Measurements from ENCODE around the gene PLK1.

PLK1 gene

DNA sequence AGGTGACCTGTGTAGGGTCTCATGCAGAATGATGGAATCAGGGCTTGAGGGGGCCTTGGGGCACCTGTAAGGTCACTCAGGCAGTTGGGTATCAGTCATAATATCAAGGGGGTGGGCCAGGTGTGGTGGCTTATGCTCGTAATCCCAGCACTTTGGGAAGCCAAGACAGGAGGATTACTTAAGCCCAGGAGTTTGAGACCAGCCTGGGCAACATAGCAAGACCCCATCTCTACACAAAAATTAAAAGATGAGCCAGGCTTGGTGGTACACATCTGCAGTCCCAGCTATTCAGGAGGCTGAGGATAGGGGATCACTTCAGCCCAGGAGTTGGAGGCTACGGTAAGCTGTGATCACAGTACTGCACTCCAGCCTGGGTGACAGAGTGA, 26.8 kb downstream of the PLK1 start:
- Histone ChIP-seq H2BK5ac (ENCODE audit: low read depth, low read length, poor library complexity) (no peak overlapping the region), H3K4me3 (ENCODE audit: low read depth, low read length) (no peak overlapping the region), H3K9ac (ENCODE audit: low read length) (no peak overlapping the region), H3K79me2 (ENCODE audit: control insufficient read depth, insufficient read depth, low read length, poor library complexity) (no peaks in the 10 kb centered on the region), H3K4me2 (ENCODE audit: low read length) (no peak overlapping the region), H2BK12ac (ENCODE audit: low read length) (no peak overlapping the region), H3K79me1 (ENCODE audit: low read length) (no peaks in the 10 kb centered on the region), H3K27ac (ENCODE audit: low read depth, low read length) (no peak overlapping the region), H3K23ac (ENCODE audit: low read length) (no peak overlapping the region), H2AK5ac (ENCODE audit: low read length) (no peak overlapping the region), H3K14ac (ENCODE audit: low read length) (no peak overlapping the region), H3K27me3 (ENCODE audit: insufficient read depth, low read length) (no peaks in the 10 kb centered on the region), H2AFZ (ENCODE audit: insufficient read depth, low read length, poor library complexity) (no peak overlapping the region), H4K12ac (ENCODE audit: low read depth, low read length) (no peak overlapping the region), H4K91ac (ENCODE audit: low read depth, low read length) (no peak overlapping the region), H3K36me3 (ENCODE audit: control insufficient read depth in 1 of 2, insufficient read depth in 2 of 2, low read length in 2 of 2) (no peaks in the 10 kb centered on the region), H2BK120ac (ENCODE audit: insufficient read depth, low read length, poor library complexity) (no peak overlapping the region), H3K9me3 (ENCODE audit: insufficient read depth, low read depth, low read length) (peaks cover 5% of the 10 kb centered on the region), H3K18ac (ENCODE audit: low read length) (no peak overlapping the region), H3K4ac (ENCODE audit: low read depth, low read length) (no peak overlapping the region), H3K4me1 (ENCODE audit: control insufficient read depth in 1 of 2, insufficient read depth in 2 of 2, low read length in 2 of 2) (no peaks in the 10 kb centered on the region), H4K8ac (ENCODE audit: low read depth, low read length) (no peak overlapping the region)
- DNase-seq = no peak
- WGBS (ENCODE audit: extremely low coverage, insufficient coverage, insufficient read length) = no CpG with 5 or more reads among the region's 2 CpGs

DNA sequence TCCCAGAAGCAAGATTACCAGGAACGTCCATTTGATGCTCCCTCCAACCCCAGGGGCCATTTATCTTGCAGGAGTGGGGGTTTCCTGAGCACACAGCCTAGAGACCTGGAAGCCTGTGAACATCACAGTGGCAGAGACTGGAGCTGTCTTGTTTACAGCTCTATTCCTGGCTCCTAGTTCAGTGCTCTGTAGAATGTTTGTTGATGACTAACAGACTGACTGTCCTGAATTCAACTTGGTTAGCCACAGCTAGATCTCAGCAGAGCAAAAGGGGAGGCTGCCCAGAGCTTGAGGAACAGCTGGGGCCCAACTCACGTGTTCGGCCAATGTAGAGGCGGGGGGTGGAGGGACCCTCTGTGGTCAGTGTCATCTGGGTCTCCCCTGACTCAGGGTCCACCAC, 27.8 kb downstream of the PLK1 start:
- Histone ChIP-seq H3K18ac (ENCODE audit: low read length) (no peak overlapping the region), H3K4me2 (ENCODE audit: low read length) (no peak overlapping the region), H3K79me2 (ENCODE audit: control insufficient read depth, insufficient read depth, low read length, poor library complexity) (no peaks in the 10 kb centered on the region), H3K9ac (ENCODE audit: low read length) (no peak overlapping the region), H3K27ac (ENCODE audit: low read depth, low read length) (no peak overlapping the region), H3K36me3 (ENCODE audit: control insufficient read depth in 1 of 2, insufficient read depth in 2 of 2, low read length in 2 of 2) (no peaks in the 10 kb centered on the region), H3K27me3 (ENCODE audit: insufficient read depth, low read length) (no peaks in the 10 kb centered on the region), H2BK12ac (ENCODE audit: low read length) (no peak overlapping the region), H3K4ac (ENCODE audit: low read depth, low read length) (no peak overlapping the region), H3K4me3 (ENCODE audit: low read depth, low read length) (no peak overlapping the region), H2AFZ (ENCODE audit: insufficient read depth, low read length, poor library complexity) (no peak overlapping the region), H4K91ac (ENCODE audit: low read depth, low read length) (no peak overlapping the region), H3K4me1 (ENCODE audit: control insufficient read depth in 1 of 2, insufficient read depth in 2 of 2, low read length in 2 of 2) (no peaks in the 10 kb centered on the region), H3K23ac (ENCODE audit: low read length) (no peak overlapping the region), H4K12ac (ENCODE audit: low read depth, low read length) (no peak overlapping the region), H3K79me1 (ENCODE audit: low read length) (no peaks in the 10 kb centered on the region), H2BK120ac (ENCODE audit: insufficient read depth, low read length, poor library complexity) (no peak overlapping the region), H4K8ac (ENCODE audit: low read depth, low read length) (no peak overlapping the region), H2BK5ac (ENCODE audit: low read depth, low read length, poor library complexity) (no peak overlapping the region), H2AK5ac (ENCODE audit: low read length) (no peak overlapping the region), H3K14ac (ENCODE audit: low read length) (no peak overlapping the region), H3K9me3 (ENCODE audit: insufficient read depth, low read depth, low read length) (peaks cover 7% of the 10 kb centered on the region)
- DNase-seq = no peak
- no CpG with 5 or more reads among the region's 4 CpGs for WGBS (ENCODE audit: extremely low coverage, insufficient coverage, insufficient read length)

DNA sequence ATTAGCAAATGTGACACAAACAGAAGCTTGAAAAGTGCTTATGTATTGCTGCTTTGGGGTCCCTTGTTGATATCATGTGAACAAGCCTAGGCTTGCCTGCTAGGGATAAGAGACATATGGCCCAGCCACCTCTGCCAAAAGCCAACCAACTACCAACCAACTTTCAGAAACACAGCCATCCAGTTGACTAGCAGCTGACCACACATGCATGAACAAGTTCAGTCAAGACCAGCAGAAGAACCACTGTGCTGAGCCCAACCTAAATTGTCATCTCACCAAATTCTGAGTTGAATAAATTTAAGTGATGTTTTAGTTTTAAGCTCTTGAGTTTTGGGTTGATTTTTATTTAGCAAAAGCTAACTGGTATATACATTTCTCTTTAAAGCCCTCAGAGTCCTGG, 30.8 kb downstream of the PLK1 start:
- H2BK5ac ChIP-seq (ENCODE audit: low read depth, low read length, poor library complexity) = no peak overlapping the region
- no peak overlapping the region for H2BK12ac ChIP-seq (ENCODE audit: low read length)
- H2AK5ac ChIP-seq (ENCODE audit: low read length) = no peak overlapping the region
- peaks cover 7% of the 10 kb centered on the region for H3K9me3 ChIP-seq (ENCODE audit: insufficient read depth, low read depth, low read length)
- no peak overlapping the region for H4K12ac ChIP-seq (ENCODE audit: low read depth, low read length)
- H4K8ac ChIP-seq (ENCODE audit: low read depth, low read length) = no peak overlapping the region
- H2BK120ac ChIP-seq (ENCODE audit: insufficient read depth, low read length, poor library complexity) = no peak overlapping the region
- no peak overlapping the region for H3K4me2 ChIP-seq (ENCODE audit: low read length)
- no peak overlapping the region for H2AFZ ChIP-seq (ENCODE audit: insufficient read depth, low read length, poor library complexity)
- H3K27me3 ChIP-seq (ENCODE audit: insufficient read depth, low read length) = peaks cover 13% of the 10 kb centered on the region
- H3K79me1 ChIP-seq (ENCODE audit: low read length) = no peaks in the 10 kb centered on the region
- no peak overlapping the region for H3K9ac ChIP-seq (ENCODE audit: low read length)
- no peak overlapping the region for H3K4me3 ChIP-seq (ENCODE audit: low read depth, low read length)
- H3K79me2 ChIP-seq (ENCODE audit: control insufficient read depth, insufficient read depth, low read length, poor library complexity) = no peaks in the 10 kb centered on the region
- DNase-seq = no peak
- H3K23ac ChIP-seq (ENCODE audit: low read length) = no peak overlapping the region
- no peaks in the 10 kb centered on the region for H3K4me1 ChIP-seq (ENCODE audit: control insufficient read depth in 1 of 2, insufficient read depth in 2 of 2, low read length in 2 of 2)
- no peak overlapping the region for H3K18ac ChIP-seq (ENCODE audit: low read length)
- H3K36me3 ChIP-seq (ENCODE audit: control insufficient read depth in 1 of 2, insufficient read depth in 2 of 2, low read length in 2 of 2) = no peaks in the 10 kb centered on the region
- no peak overlapping the region for H4K91ac ChIP-seq (ENCODE audit: low read depth, low read length)
- H3K4ac ChIP-seq (ENCODE audit: low read depth, low read length) = no peak overlapping the region
- H3K14ac ChIP-seq (ENCODE audit: low read length) = no peak overlapping the region
- H3K27ac ChIP-seq (ENCODE audit: low read depth, low read length) = no peak overlapping the region

- Histone ChIP-seq H4K8ac (ENCODE audit: low read depth, low read length) (no peak overlapping the region), H3K4me2 (ENCODE audit: low read length) (no peak overlapping the region), H3K14ac (ENCODE audit: low read length) (no peak overlapping the region), H3K36me3 (ENCODE audit: control insufficient read depth in 1 of 2, insufficient read depth in 2 of 2, low read length in 2 of 2) (no peaks in the 10 kb centered on the region), H2AK5ac (ENCODE audit: low read length) (no peak overlapping the region), H3K23ac (ENCODE audit: low read length) (no peak overlapping the region), H4K12ac (ENCODE audit: low read depth, low read length) (no peak overlapping the region), H3K4ac (ENCODE audit: low read depth, low read length) (no peak overlapping the region), H3K4me3 (ENCODE audit: low read depth, low read length) (no peak overlapping the region), H3K18ac (ENCODE audit: low read length) (no peak overlapping the region), H3K4me1 (ENCODE audit: control insufficient read depth in 1 of 2, insufficient read depth in 2 of 2, low read length in 2 of 2) (no peaks in the 10 kb centered on the region), H4K91ac (ENCODE audit: low read depth, low read length) (no peak overlapping the region), H3K79me1 (ENCODE audit: low read length) (no peaks in the 10 kb centered on the region), H3K9ac (ENCODE audit: low read length) (no peak overlapping the region), H3K27ac (ENCODE audit: low read depth, low read length) (no peak overlapping the region), H2BK5ac (ENCODE audit: low read depth, low read length, poor library complexity) (no peak overlapping the region), H2AFZ (ENCODE audit: insufficient read depth, low read length, poor library complexity) (no peak overlapping the region), H3K27me3 (ENCODE audit: insufficient read depth, low read length) (peaks cover 13% of the 10 kb centered on the region), H3K79me2 (ENCODE audit: control insufficient read depth, insufficient read depth, low read length, poor library complexity) (no peaks in the 10 kb centered on the region), H2BK12ac (ENCODE audit: low read length) (no peak overlapping the region), H3K9me3 (ENCODE audit: insufficient read depth, low read depth, low read length) (peaks cover 5% of the 10 kb centered on the region), H2BK120ac (ENCODE audit: insufficient read depth, low read length, poor library complexity) (no peak overlapping the region)
- no CpG with 5 or more reads among the region's 2 CpGs for WGBS (ENCODE audit: extremely low coverage, insufficient coverage, insufficient read length)
- no peak for DNase-seq
Measured at GRCh38 chr16:23710008-23710407, 31.3 kb downstream of the PLK1 start.

DNA sequence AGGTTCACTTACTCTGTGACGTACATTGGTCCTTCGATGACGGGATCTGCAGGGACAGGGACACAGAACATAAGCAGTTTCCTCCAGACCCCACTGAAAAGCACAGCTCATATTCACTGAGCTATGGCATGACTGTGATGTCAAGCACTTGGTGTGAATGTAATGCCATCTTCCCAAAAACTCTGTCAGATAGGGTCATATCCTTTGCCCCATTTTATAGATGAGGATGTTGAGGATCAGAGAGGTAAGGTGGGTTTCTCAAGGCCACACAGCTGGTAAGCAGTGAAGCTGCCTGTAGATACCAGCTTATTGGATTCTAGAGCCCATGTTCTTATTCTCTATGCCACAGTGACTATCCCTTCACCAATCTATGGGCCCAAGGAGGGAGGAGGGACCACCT, 31.8 kb downstream of the PLK1 start:
- no peak overlapping the region for H3K23ac ChIP-seq (ENCODE audit: low read length)
- H3K4me1 ChIP-seq (ENCODE audit: control insufficient read depth in 1 of 2, insufficient read depth in 2 of 2, low read length in 2 of 2) = no peaks in the 10 kb centered on the region
- H3K4me2 ChIP-seq (ENCODE audit: low read length) = no peak overlapping the region
- peaks cover 5% of the 10 kb centered on the region for H3K9me3 ChIP-seq (ENCODE audit: insufficient read depth, low read depth, low read length)
- no peaks in the 10 kb centered on the region for H3K36me3 ChIP-seq (ENCODE audit: control insufficient read depth in 1 of 2, insufficient read depth in 2 of 2, low read length in 2 of 2)
- H3K9ac ChIP-seq (ENCODE audit: low read length) = no peak overlapping the region
- no peak overlapping the region for H2BK120ac ChIP-seq (ENCODE audit: insufficient read depth, low read length, poor library complexity)
- no peak for DNase-seq
- no peak overlapping the region for H3K4ac ChIP-seq (ENCODE audit: low read depth, low read length)
- no peak overlapping the region for H4K91ac ChIP-seq (ENCODE audit: low read depth, low read length)
- H2BK12ac ChIP-seq (ENCODE audit: low read length) = no peak overlapping the region
- H3K14ac ChIP-seq (ENCODE audit: low read length) = no peak overlapping the region
- H4K8ac ChIP-seq (ENCODE audit: low read depth, low read length) = no peak overlapping the region
- H3K79me1 ChIP-seq (ENCODE audit: low read length) = no peaks in the 10 kb centered on the region
- H3K27ac ChIP-seq (ENCODE audit: low read depth, low read length) = no peak overlapping the region
- H2AFZ ChIP-seq (ENCODE audit: insufficient read depth, low read length, poor library complexity) = no peak overlapping the region
- no peak overlapping the region for H2AK5ac ChIP-seq (ENCODE audit: low read length)
- WGBS (ENCODE audit: extremely low coverage, insufficient coverage, insufficient read length) = no CpG with 5 or more reads among the region's 3 CpGs
- no peak overlapping the region for H3K4me3 ChIP-seq (ENCODE audit: low read depth, low read length)
- H3K79me2 ChIP-seq (ENCODE audit: control insufficient read depth, insufficient read depth, low read length, poor library complexity) = no peaks in the 10 kb centered on the region
- peaks cover 13% of the 10 kb centered on the region for H3K27me3 ChIP-seq (ENCODE audit: insufficient read depth, low read length)
- no peak overlapping the region for H2BK5ac ChIP-seq (ENCODE audit: low read depth, low read length, poor library complexity)
- no peak overlapping the region for H3K18ac ChIP-seq (ENCODE audit: low read length)
- H4K12ac ChIP-seq (ENCODE audit: low read depth, low read length) = no peak overlapping the region

Data from trophoblast cell (in vitro differentiated cells and primary cell).